HL-60/S4 (cell line): ENCODE results near the gene UBE2E3.
"Not testable (repeated sequence)": the region's sequence is repeated elsewhere in the genome, so short reads cannot be mapped to it uniquely, and the experiment has no call there.

Experiments
- in situ Hi-C: fragments of 300-500 bp; cut with MboI; formaldehyde crosslinking; loops from 2 replicates; pipeline ENCODE4 v1.14.3; 2022; ENCODE audit warnings: low sequenced_read_pairs

Gene UBE2E3

GRCh38 chr2:181025004-181025403, 44.6 kb downstream of the UBE2E3 start:
- in situ Hi-C loops, result no loop called here

GRCh38 chr2:181036445-181036844, 56.0 kb downstream of the UBE2E3 start:
- in situ Hi-C loops, result no loop called here

- in situ Hi-C loops, result no loop called here
Measured at GRCh38 chr2:181036848-181037603, 56.6 kb downstream of the UBE2E3 start.

- in situ Hi-C loops, result no loop called here
Measured at GRCh38 chr2:181037922-181038321, 57.5 kb downstream of the UBE2E3 start.

- in situ Hi-C loops, result no loop called here
Measured at GRCh38 chr2:181038796-181039195, 58.4 kb downstream of the UBE2E3 start.

GRCh38 chr2:181040839-181041238, 60.4 kb downstream of the UBE2E3 start:
- in situ Hi-C loops, result not testable (repeated sequence)

- in situ Hi-C loops, result no loop called here
Measured at GRCh38 chr2:181041661-181042060, 61.3 kb downstream of the UBE2E3 start.

- in situ Hi-C loops, result no loop called here
Measured at GRCh38 chr2:181042706-181043105, 62.3 kb downstream of the UBE2E3 start.

GRCh38 chr2:181046833-181047232, 66.4 kb downstream of the UBE2E3 start:
- in situ Hi-C loops, result no loop called here

- in situ Hi-C loops, result no loop called here
Measured at GRCh38 chr2:181047829-181048228, 67.4 kb downstream of the UBE2E3 start.

- in situ Hi-C loops, result loop anchor here (25.0 kb wide), 1 partner anchor 940 kb away; no protein-coding TSS in a partner anchor
Measured at GRCh38 chr2:181051861-181052522, 71.6 kb downstream of the UBE2E3 start.

GRCh38 chr2:181052523-181052891, 72.1 kb downstream of the UBE2E3 start:
- in situ Hi-C loops, result loop anchor here (25.0 kb wide), 1 partner anchor 940 kb away; no protein-coding TSS in a partner anchor

- in situ Hi-C loops, result loop anchor here (25.0 kb wide), 1 partner anchor 942 kb away; no protein-coding TSS in a partner anchor
Measured at GRCh38 chr2:181054256-181054655, 73.9 kb downstream of the UBE2E3 start.

- in situ Hi-C loops, result loop anchor here (25.0 kb wide), 1 partner anchor 943 kb away; no protein-coding TSS in a partner anchor
Measured at GRCh38 chr2:181054843-181055242, 74.4 kb downstream of the UBE2E3 start.

GRCh38 chr2:181058378-181059269, 78.2 kb downstream of the UBE2E3 start:
- in situ Hi-C loops, result loop anchor here (25.0 kb wide), 1 partner anchor 946 kb away; no protein-coding TSS in a partner anchor

- in situ Hi-C loops, result loop anchor here (25.0 kb wide), 1 partner anchor 951 kb away; no protein-coding TSS in a partner anchor
Measured at GRCh38 chr2:181063696-181064095, 83.3 kb downstream of the UBE2E3 start.

- in situ Hi-C loops, result loop anchor here (25.0 kb wide), 1 partner anchor 953 kb away; no protein-coding TSS in a partner anchor
Measured at GRCh38 chr2:181065458-181065857, 85.1 kb downstream of the UBE2E3 start.

GRCh38 chr2:181066333-181066732, 85.9 kb downstream of the UBE2E3 start:
- in situ Hi-C loops, result loop anchor here (25.0 kb wide), 1 partner anchor 954 kb away; no protein-coding TSS in a partner anchor

GRCh38 chr2:181070119-181070835, 89.9 kb downstream of the UBE2E3 start:
- in situ Hi-C loops, result loop anchor here (25.0 kb wide), 1 partner anchor 958 kb away; no protein-coding TSS in a partner anchor

- in situ Hi-C loops, result loop anchor here (25.0 kb wide), 1 partner anchor 959 kb away; no protein-coding TSS in a partner anchor
Measured at GRCh38 chr2:181070836-181071200, 90.4 kb downstream of the UBE2E3 start.
